Measurements from ENCODE around the gene UBE2E3. TPM values are rescaled to one million over a fixed set of nuclear protein-coding genes. Genes with fewer than 3 reads are reported as not detected.

UBE2E3 gene
- 149 TPM for polyA plus RNA-seq (2013, experiment 1 of 2)
- 155 TPM for polyA plus RNA-seq (2013, experiment 2 of 2)

- H2BK12ac ChIP-seq (ENCODE audit: low read length in 2 of 2) = peak within 1 kb of the TSS; percentile 54 to 89
- H3K4me3 ChIP-seq (ENCODE audit: insufficient read depth in 1 of 2, low read depth in 1 of 2, low read length in 2 of 2) = peak within 1 kb of the TSS; percentile 74 to 99
- peak within 1 kb of the TSS; percentile 95 to 98 for H3K4ac ChIP-seq (ENCODE audit: low read depth in 1 of 2, low read length in 2 of 2)
- no peaks in the 10 kb centered on the region for H3K79me1 ChIP-seq (replicated peaks; ENCODE audit: low read length, poor library complexity, severe bottlenecking)
- H2BK120ac ChIP-seq (ENCODE audit: low read depth, low read length) = peak within 1 kb of the TSS; percentile 99
- H3K9me3 ChIP-seq (ENCODE audit: control insufficient read depth, low read length) = no peaks in the 10 kb centered on the region
- H3K36me3 ChIP-seq (ENCODE audit: control insufficient read depth in 1 of 2, insufficient read depth in 2 of 2, low read depth in 1 of 2, low read length in 2 of 2) = peaks cover 0 to 26% of the 10 kb centered on the region in 2 experiments
- peak within 1 kb of the TSS; percentile 99 for H3K27ac ChIP-seq (ENCODE audit: low read length, poor library complexity, severe bottlenecking)
- DNase-seq = peak; percentile 85
- H3K23ac ChIP-seq (ENCODE audit: low read length in 2 of 2) = no peak within 1 kb of the TSS
- 1% methylated on average over 80 of the region's 106 CpGs for WGBS
- H4K91ac ChIP-seq (ENCODE audit: low read length) = peak within 1 kb of the TSS; percentile 97
- peak within 1 kb of the TSS; percentile 99 for H3K9ac ChIP-seq (ENCODE audit: low read length)
- peak within 1 kb of the TSS; percentile 72 for H2AFZ ChIP-seq (ENCODE audit: low read depth, low read length)
- peak within 1 kb of the TSS; percentile 100 for H4K8ac ChIP-seq (ENCODE audit: low read length)
- peak within 1 kb of the TSS; percentile 95 to 100 for H3K18ac ChIP-seq (ENCODE audit: low read depth in 1 of 2, low read length in 2 of 2)
- H3K4me2 ChIP-seq (ENCODE audit: low read length, poor library complexity, severe bottlenecking) = peak within 1 kb of the TSS; percentile 87
- peak within 1 kb of the TSS; percentile 96 for H2BK5ac ChIP-seq (ENCODE audit: low read depth, low read length, poor library complexity, severe bottlenecking)
- H2BK15ac ChIP-seq (ENCODE audit: low read depth, poor library complexity, severe bottlenecking) = peak within 1 kb of the TSS; percentile 98
- H3K4me1 ChIP-seq (ENCODE audit: control insufficient read depth, insufficient read depth, low read depth, low read length) = peaks cover 3% of the 10 kb centered on the region
- peak within 1 kb of the TSS; percentile 60 to 86 for H3K14ac ChIP-seq (ENCODE audit: low read length in 2 of 2)
- H3K27me3 ChIP-seq (ENCODE audit: control insufficient read depth in 1 of 2, insufficient read depth in 1 of 2, low read length in 2 of 2) = no peaks in the 10 kb centered on the region
- peak within 1 kb of the TSS; percentile 81 for H2AK5ac ChIP-seq (ENCODE audit: low read length, severe bottlenecking)
These were observed at the start of gene UBE2E3 for GRCh38 chr2:180980106-180980942. Gene UBE2E3 (plus strand): TSS chr2:180980605. CDS start chr2:180982043, 1,438 bp downstream.

- Histone ChIP-seq H2BK5ac (ENCODE audit: low read depth, low read length, poor library complexity, severe bottlenecking) (no peak overlapping the region), H2AFZ (ENCODE audit: low read depth, low read length) (no peak overlapping the region)
These were observed 48.6 kb upstream of the UBE2E3 start for GRCh38 chr2:180931841-180932240.

DNA sequence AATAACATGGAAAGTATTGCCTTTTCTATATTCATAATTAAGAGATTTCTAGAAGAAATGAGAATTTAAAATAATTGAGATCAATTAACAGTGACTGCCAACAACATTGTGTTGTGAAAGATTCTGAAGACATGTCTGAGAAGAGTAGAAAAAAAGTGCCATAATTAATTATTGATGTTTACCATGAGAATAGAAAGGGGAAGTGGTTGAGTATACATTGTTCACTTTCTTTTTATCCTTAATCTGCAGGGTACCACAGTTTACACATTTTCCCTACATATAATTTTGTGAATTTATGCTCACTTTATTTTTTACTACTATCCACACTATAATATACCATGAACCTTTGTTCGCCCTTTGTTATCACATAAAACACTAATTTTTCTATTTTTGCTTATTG lies 47.1 kb upstream of the UBE2E3 start:
- no peaks in the 10 kb centered on the region for H3K4me1 ChIP-seq (ENCODE audit: control insufficient read depth, insufficient read depth, low read depth, low read length)
- H3K4me2 ChIP-seq (ENCODE audit: low read length, poor library complexity, severe bottlenecking) = no peak overlapping the region
- H2BK12ac ChIP-seq (ENCODE audit: low read length in 2 of 2) = no peak overlapping the region
- no peak overlapping the region for H4K91ac ChIP-seq (ENCODE audit: low read length)
- H3K18ac ChIP-seq (ENCODE audit: low read depth in 1 of 2, low read length in 2 of 2) = no peak overlapping the region
- H2BK120ac ChIP-seq (ENCODE audit: low read depth, low read length) = no peak overlapping the region
- H2AFZ ChIP-seq (ENCODE audit: low read depth, low read length) = no peak overlapping the region
- H3K14ac ChIP-seq (ENCODE audit: low read length in 2 of 2) = no peak overlapping the region
- no peak overlapping the region for H2AK5ac ChIP-seq (ENCODE audit: low read length, severe bottlenecking)
- no peak for DNase-seq
- H3K4ac ChIP-seq (ENCODE audit: low read depth in 1 of 2, low read length in 2 of 2) = no peak overlapping the region
- no peak overlapping the region for H2BK15ac ChIP-seq (ENCODE audit: low read depth, poor library complexity, severe bottlenecking)
- H3K9me3 ChIP-seq (ENCODE audit: control insufficient read depth, low read length) = no peaks in the 10 kb centered on the region
- H3K4me3 ChIP-seq (ENCODE audit: insufficient read depth in 1 of 2, low read depth in 1 of 2, low read length in 2 of 2) = no peak overlapping the region
- H3K27me3 ChIP-seq (ENCODE audit: control insufficient read depth in 1 of 2, insufficient read depth in 1 of 2, low read length in 2 of 2) = no peaks in the 10 kb centered on the region
- H4K8ac ChIP-seq (ENCODE audit: low read length) = no peak overlapping the region
- WGBS = 100% methylated on average over 1 of the region's 1 CpG
- H3K23ac ChIP-seq (ENCODE audit: low read length in 2 of 2) = no peak overlapping the region
- H3K9ac ChIP-seq (ENCODE audit: low read length) = no peak overlapping the region
- H3K79me1 ChIP-seq (replicated peaks; ENCODE audit: low read length, poor library complexity, severe bottlenecking) = no peaks in the 10 kb centered on the region
- H3K27ac ChIP-seq (ENCODE audit: low read length, poor library complexity, severe bottlenecking) = no peak overlapping the region
- no peak overlapping the region for H2BK5ac ChIP-seq (ENCODE audit: low read depth, low read length, poor library complexity, severe bottlenecking)
- no peaks in the 10 kb centered on the region for H3K36me3 ChIP-seq (ENCODE audit: control insufficient read depth in 1 of 2, insufficient read depth in 2 of 2, low read depth in 1 of 2, low read length in 2 of 2)

More at GRCh38 chr2:180931841-180932240, 48.6 kb upstream of the UBE2E3 start:
- Histone ChIP-seq H2BK12ac (ENCODE audit: low read length in 2 of 2) (no peak overlapping the region), H3K36me3 (ENCODE audit: control insufficient read depth in 1 of 2, insufficient read depth in 2 of 2, low read depth in 1 of 2, low read length in 2 of 2) (no peaks in the 10 kb centered on the region), H2AK5ac (ENCODE audit: low read length, severe bottlenecking) (no peak overlapping the region), H3K9ac (ENCODE audit: low read length) (no peak overlapping the region), H3K18ac (ENCODE audit: low read depth in 1 of 2, low read length in 2 of 2) (no peak overlapping the region), H3K79me1 (replicated peaks; ENCODE audit: low read length, poor library complexity, severe bottlenecking) (no peaks in the 10 kb centered on the region), H3K4ac (ENCODE audit: low read depth in 1 of 2, low read length in 2 of 2) (no peak overlapping the region), H3K27me3 (ENCODE audit: control insufficient read depth in 1 of 2, insufficient read depth in 1 of 2, low read length in 2 of 2) (no peaks in the 10 kb centered on the region), H2BK15ac (ENCODE audit: low read depth, poor library complexity, severe bottlenecking) (no peak overlapping the region), H3K14ac (ENCODE audit: low read length in 2 of 2) (no peak overlapping the region), H3K9me3 (ENCODE audit: control insufficient read depth, low read length) (no peaks in the 10 kb centered on the region), H4K8ac (ENCODE audit: low read length) (no peak overlapping the region), H3K4me2 (ENCODE audit: low read length, poor library complexity, severe bottlenecking) (no peak overlapping the region), H3K4me1 (ENCODE audit: control insufficient read depth, insufficient read depth, low read depth, low read length) (no peaks in the 10 kb centered on the region), H3K23ac (ENCODE audit: low read length in 2 of 2) (no peak overlapping the region), H4K91ac (ENCODE audit: low read length) (no peak overlapping the region), H3K4me3 (ENCODE audit: insufficient read depth in 1 of 2, low read depth in 1 of 2, low read length in 2 of 2) (no peak overlapping the region), H3K27ac (ENCODE audit: low read length, poor library complexity, severe bottlenecking) (no peak overlapping the region), H2BK120ac (ENCODE audit: low read depth, low read length) (no peak overlapping the region)
- no peak for DNase-seq

GRCh38 chr2:180934911-180935310 lies 45.5 kb upstream of the UBE2E3 start:
- no peak overlapping the region for H3K4me2 ChIP-seq (ENCODE audit: low read length, poor library complexity, severe bottlenecking)
- no peak overlapping the region for H4K8ac ChIP-seq (ENCODE audit: low read length)
- H3K9me3 ChIP-seq (ENCODE audit: control insufficient read depth, low read length) = no peaks in the 10 kb centered on the region
- H3K27me3 ChIP-seq (ENCODE audit: control insufficient read depth in 1 of 2, insufficient read depth in 1 of 2, low read length in 2 of 2) = no peaks in the 10 kb centered on the region
- no peak overlapping the region for H4K91ac ChIP-seq (ENCODE audit: low read length)
- no CpG with 5 or more reads among the region's 1 CpG for WGBS
- H3K9ac ChIP-seq (ENCODE audit: low read length) = no peak overlapping the region
- no peaks in the 10 kb centered on the region for H3K36me3 ChIP-seq (ENCODE audit: control insufficient read depth in 1 of 2, insufficient read depth in 2 of 2, low read depth in 1 of 2, low read length in 2 of 2)
- H3K79me1 ChIP-seq (replicated peaks; ENCODE audit: low read length, poor library complexity, severe bottlenecking) = no peaks in the 10 kb centered on the region
- H3K18ac ChIP-seq (ENCODE audit: low read depth in 1 of 2, low read length in 2 of 2) = no peak overlapping the region
- H2BK12ac ChIP-seq (ENCODE audit: low read length in 2 of 2) = no peak overlapping the region
- no peak overlapping the region for H2BK15ac ChIP-seq (ENCODE audit: low read depth, poor library complexity, severe bottlenecking)
- no peak overlapping the region for H3K4ac ChIP-seq (ENCODE audit: low read depth in 1 of 2, low read length in 2 of 2)
- no peak overlapping the region for H2AFZ ChIP-seq (ENCODE audit: low read depth, low read length)
- no peaks in the 10 kb centered on the region for H3K4me1 ChIP-seq (ENCODE audit: control insufficient read depth, insufficient read depth, low read depth, low read length)
- no peak overlapping the region for H3K14ac ChIP-seq (ENCODE audit: low read length in 2 of 2)
- H3K23ac ChIP-seq (ENCODE audit: low read length in 2 of 2) = no peak overlapping the region
- DNase-seq = no peak
- H3K27ac ChIP-seq (ENCODE audit: low read length, poor library complexity, severe bottlenecking) = no peak overlapping the region
- no peak overlapping the region for H3K4me3 ChIP-seq (ENCODE audit: insufficient read depth in 1 of 2, low read depth in 1 of 2, low read length in 2 of 2)
- H2BK5ac ChIP-seq (ENCODE audit: low read depth, low read length, poor library complexity, severe bottlenecking) = no peak overlapping the region
- no peak overlapping the region for H2AK5ac ChIP-seq (ENCODE audit: low read length, severe bottlenecking)
- H2BK120ac ChIP-seq (ENCODE audit: low read depth, low read length) = no peak overlapping the region

Data from mesenchymal stem cell (in vitro differentiated cells and primary cell).